Endothelial cell of umbilical vein (primary cell): Measurements from ENCODE around the gene SLC1A3. TPM values are rescaled to one million over a fixed set of nuclear protein-coding genes. Genes with fewer than 3 reads are reported as not detected.

ENCODE experiments used
- BruUV-seq: library from RNA; stranded (reverse); fragments of 400-500 nt; replicated peaks from 2 replicates; lab custom pipeline; 2021; lab: Mats Ljungman, UMichigan
- CTCF ChIA-PET: fragments of 300-600, 350-600 bp; sonication (Branson Sonifier 250); formaldehyde crosslinking; loops from one replicate; lab custom pipeline; 2021; ENCODE audit warnings: antibody characterized with exemption, inconsistent platforms; lab: Charles Lee
- POLR2A ChIA-PET: fragments of 300-600, 350-600 bp; sonication (Branson Sonifier 250); formaldehyde crosslinking; loops from one replicate; lab custom pipeline; 2021; ENCODE audit warnings: antibody characterized with exemption, inconsistent platforms; lab: Charles Lee
- DNase-seq: peaks from one replicate; pipeline ENCODE4 v3.0.0-alpha.2; 2011; ENCODE audit warnings: low read depth, low spot score
- FAIRE-seq: peaks from 2 replicates; lab custom pipeline; 2011; peaks lifted over from hg19 to GRCh38; lab: Jason Lieb, UNC
- H2AFZ ChIP-seq: 2 replicates; pipeline ENCODE4 v1.6.0; 2012; ENCODE audit warnings: low read depth, low read length, control low read depth, inconsistent platforms
- H3K27ac ChIP-seq: 2 replicates; pipeline ENCODE4 v1.5.1; 2011; ENCODE audit warnings: low read depth, mild to moderate bottlenecking, control low read depth, low read length, moderate library complexity; ENCODE audit not compliant: insufficient read depth
- H3K27me3 ChIP-seq, 2 experiments: 2 replicates each; pipeline versions ENCODE4 v1.6.0 to v1.6.1; 2011; ENCODE audit warnings: low read length in 2 of 2, mixed read lengths in 1 of 2; ENCODE audit not compliant: control insufficient read depth in 2 of 2, insufficient read depth in 2 of 2
- H3K36me3 ChIP-seq, 2 experiments: 2 replicates in 1 of 2; 3 replicates in 1 of 2; pipeline ENCODE4 v1.5.1; 2011; ENCODE audit warnings: low read length in 2 of 2, mild to moderate bottlenecking in 1 of 2, moderate library complexity in 1 of 2; ENCODE audit not compliant: control insufficient read depth in 2 of 2, insufficient read depth in 2 of 2; ENCODE audit errors: extremely low read depth in 1 of 2
- H3K4me1 ChIP-seq: 3 replicates; pipeline ENCODE4 v1.5.1; 2011; ENCODE audit warnings: mild to moderate bottlenecking, low read length; ENCODE audit not compliant: control insufficient read depth, insufficient read depth; ENCODE audit errors: extremely low read depth
- H3K4me2 ChIP-seq: 2 replicates; pipeline ENCODE4 v1.6.1; 2011; ENCODE audit warnings: low read length, control low read depth, mixed read lengths; ENCODE audit not compliant: insufficient read depth
- H3K4me3 ChIP-seq, 3 experiments: fragments of 200-600 bp in 1 of 3; sonication (generic), shearing (Covaris generic) in 1 of 3; replicated peaks in 1 of 3; 2 replicates each; pipeline ENCODE4 v1.5.1; 2011 to 2016; ENCODE audit warnings: control low read depth in 3 of 3, low read length in 3 of 3, mild to moderate bottlenecking in 2 of 3, inconsistent platforms in 1 of 3, low read depth in 1 of 3, moderate library complexity in 1 of 3; ENCODE audit not compliant: insufficient read depth in 1 of 3
- H3K79me2 ChIP-seq: 2 replicates; pipeline ENCODE4 v1.6.0; 2012; ENCODE audit warnings: low read length, inconsistent platforms; ENCODE audit not compliant: control insufficient read depth, insufficient read depth
- H3K9ac ChIP-seq: replicated peaks from 2 replicates; pipeline ENCODE3; 2011; ENCODE audit warnings: low read length, control low read depth; ENCODE audit not compliant: insufficient read depth; ENCODE audit errors: extremely low read depth
- H3K9me1 ChIP-seq: replicated peaks from 3 replicates; pipeline ENCODE4 v1.6.0; 2011; ENCODE audit warnings: mild to moderate bottlenecking, low read length; ENCODE audit not compliant: control insufficient read depth, insufficient read depth; ENCODE audit errors: extremely low read depth
- H3K9me3 ChIP-seq: replicated peaks from 2 replicates; pipeline ENCODE4 v1.5.1; 2012; ENCODE audit warnings: low read length, inconsistent platforms; ENCODE audit not compliant: control insufficient read depth, insufficient read depth
- H4K20me1 ChIP-seq: replicated peaks from 2 replicates; pipeline ENCODE3; 2011; ENCODE audit warnings: mild to moderate bottlenecking, low read length; ENCODE audit not compliant: control insufficient read depth, insufficient read depth; ENCODE audit errors: extremely low read depth
- EZH2 ChIP-seq: IDR thresholded peaks from 2 replicates; pipeline ENCODE4 v1.6.1; 2012; ENCODE audit warnings: borderline replicate concordance, low read depth, mild to moderate bottlenecking, moderate library complexity, low read length, inconsistent platforms; ENCODE audit not compliant: severe bottlenecking
- FOS ChIP-seq: IDR thresholded peaks from 2 replicates; pipeline ENCODE4 v1.6.1; 2011; ENCODE audit warnings: mild to moderate bottlenecking, low read length, moderate library complexity, borderline replicate concordance; ENCODE audit not compliant: insufficient read depth
- GATA2 ChIP-seq: IDR thresholded peaks from 2 replicates; pipeline ENCODE4 v1.7.0; 2011; ENCODE audit warnings: low read depth, mild to moderate bottlenecking, moderate library complexity, mixed read lengths, low read length; ENCODE audit not compliant: insufficient read length, insufficient read depth
- JUN ChIP-seq: IDR thresholded peaks from 2 replicates; pipeline ENCODE4 v1.6.1; 2011; ENCODE audit warnings: borderline replicate concordance, low read depth; ENCODE audit not compliant: insufficient read length, insufficient read depth
- MYC ChIP-seq: IDR thresholded peaks from one replicate; pipeline ENCODE4 v1.6.1; 2011; ENCODE audit warnings: mild to moderate bottlenecking, low read depth, low read length
- POLR2A ChIP-seq: IDR thresholded peaks from 2 replicates; pipeline ENCODE4 v1.6.1; 2012; ENCODE audit warnings: low read depth, mild to moderate bottlenecking, control low read depth, low read length
- POLR2AphosphoS5 ChIP-seq: IDR thresholded peaks from 2 replicates; pipeline ENCODE4 v1.6.1; 2012; ENCODE audit warnings: low read depth, mild to moderate bottlenecking, control low read depth, low read length, moderate library complexity; ENCODE audit not compliant: insufficient read depth
- dilution Hi-C: fragments of 300-500 bp; cut with MboI; formaldehyde crosslinking; loops from one replicate; pipeline ENCODE4 v1.15.0; 2019; ENCODE audit warnings: low sequenced_read_pairs; ENCODE audit not compliant: extremely low pct_ligation_motif_present
- intact Hi-C: fragments of 100-400 bp; cut with micrococcal nuclease; formaldehyde crosslinking; loops from one replicate; pipeline ENCODE4 v1.10.0; 2022
- polyA plus RNA-seq, 4 experiments: library from polyadenylated mRNA; depleted of rRNA in 3 of 4; stranded (reverse) in 3 of 4; unstranded in 1 of 4; fragments of >200 nt; gene quantifications; 2 replicates each; pipeline versions ENCODE4 v1.2.1 to v1.2.3, GENCODE V29; 2011 to 2012; ENCODE audit warnings: missing spikeins in 1 of 4
- total RNA-seq: library from RNA; stranded (reverse); gene quantifications from 2 replicates; pipeline ENCODE4 v1.2.3, GENCODE V29; 2021
- TF ChIP-seq, protein P1 (sequence below), 2 donors: IDR thresholded peaks; 1 replicate in 1 of 2; 2 replicates in 1 of 2; pipeline ENCODE4 v1.5.1; 2011; ENCODE audit warnings: low read length in 2 of 2, mild to moderate bottlenecking in 2 of 2, moderate library complexity in 2 of 2, control low read depth in 1 of 2, inconsistent platforms in 1 of 2, low read depth in 1 of 2; ENCODE audit not compliant: insufficient read depth in 1 of 2; ENCODE audit errors: extremely low read depth in 1 of 2
- TF ChIP-seq, protein P2 (sequence below): IDR thresholded peaks from 2 replicates; pipeline ENCODE4 v1.6.1; 2011; ENCODE audit not compliant: insufficient read depth, insufficient read length

The SLC1A3 gene
- total and polyA plus RNA-seq, 2 donors (not counting 3 experiments of a cell fraction or from before 2014, with no cell fraction given) = 0.36 TPM; not detected in 1

DNA sequence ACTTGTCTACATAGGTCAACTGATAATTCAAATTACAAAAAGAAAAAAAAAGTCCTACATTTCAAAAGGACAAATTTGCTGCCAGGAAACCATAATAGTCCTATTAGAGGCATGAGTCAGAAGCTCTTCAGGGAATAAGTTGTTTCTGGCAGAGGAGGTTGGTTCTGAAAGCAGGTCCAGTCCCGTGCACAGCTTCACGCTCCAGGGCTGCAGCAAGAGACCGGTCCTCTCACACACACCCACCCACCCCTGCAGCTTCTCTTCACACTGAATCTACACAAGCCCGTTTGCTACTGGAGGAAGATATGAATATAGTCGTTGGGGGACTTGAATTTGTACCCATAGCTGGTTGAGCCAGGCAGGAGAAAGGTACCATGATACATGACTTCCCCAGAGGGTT lies 36.9 kb upstream of the SLC1A3 start:
- H3K79me2 ChIP-seq = no peaks in the 10 kb centered on the region
- no peak overlapping the region for H2AFZ ChIP-seq
- H3K9me1 ChIP-seq = no peaks in the 10 kb centered on the region
- H3K27me3 ChIP-seq = no peaks in the 10 kb centered on the region
- TF ChIP-seq GATA2 = no peak
- TF ChIP-seq MYC = no peak
- TF ChIP-seq POLR2A = no peak
- TF ChIP-seq, protein P1, sequence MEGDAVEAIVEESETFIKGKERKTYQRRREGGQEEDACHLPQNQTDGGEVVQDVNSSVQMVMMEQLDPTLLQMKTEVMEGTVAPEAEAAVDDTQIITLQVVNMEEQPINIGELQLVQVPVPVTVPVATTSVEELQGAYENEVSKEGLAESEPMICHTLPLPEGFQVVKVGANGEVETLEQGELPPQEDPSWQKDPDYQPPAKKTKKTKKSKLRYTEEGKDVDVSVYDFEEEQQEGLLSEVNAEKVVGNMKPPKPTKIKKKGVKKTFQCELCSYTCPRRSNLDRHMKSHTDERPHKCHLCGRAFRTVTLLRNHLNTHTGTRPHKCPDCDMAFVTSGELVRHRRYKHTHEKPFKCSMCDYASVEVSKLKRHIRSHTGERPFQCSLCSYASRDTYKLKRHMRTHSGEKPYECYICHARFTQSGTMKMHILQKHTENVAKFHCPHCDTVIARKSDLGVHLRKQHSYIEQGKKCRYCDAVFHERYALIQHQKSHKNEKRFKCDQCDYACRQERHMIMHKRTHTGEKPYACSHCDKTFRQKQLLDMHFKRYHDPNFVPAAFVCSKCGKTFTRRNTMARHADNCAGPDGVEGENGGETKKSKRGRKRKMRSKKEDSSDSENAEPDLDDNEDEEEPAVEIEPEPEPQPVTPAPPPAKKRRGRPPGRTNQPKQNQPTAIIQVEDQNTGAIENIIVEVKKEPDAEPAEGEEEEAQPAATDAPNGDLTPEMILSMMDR (IDR thresholded peaks at IDR 0.05; ENCODE audit: extremely low read depth in 1 of 2, insufficient read depth in 1 of 2, low read depth in 1 of 2, low read length in 2 of 2) = no peak
- TF ChIP-seq, protein P2, sequence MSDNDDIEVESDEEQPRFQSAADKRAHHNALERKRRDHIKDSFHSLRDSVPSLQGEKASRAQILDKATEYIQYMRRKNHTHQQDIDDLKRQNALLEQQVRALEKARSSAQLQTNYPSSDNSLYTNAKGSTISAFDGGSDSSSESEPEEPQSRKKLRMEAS = no peak
- no peak for TF ChIP-seq EZH2
- no peak for TF ChIP-seq POLR2AphosphoS5
- TF ChIP-seq JUN = no peak
- TF ChIP-seq FOS = no peak
- no peak overlapping the region for H3K4me2 ChIP-seq
- peaks cover 16% of the 10 kb centered on the region for H3K4me1 ChIP-seq
- H3K27ac ChIP-seq = no peak overlapping the region
- POLR2A ChIA-PET = no interaction called here
- H3K9me3 ChIP-seq = no peaks in the 10 kb centered on the region
- H4K20me1 ChIP-seq = no peaks in the 10 kb centered on the region
- H3K36me3 ChIP-seq = no peaks in the 10 kb centered on the region
- BruUV-seq = no TSS peak
- DNase-seq = no peak
- no peak overlapping the region for H3K4me3 ChIP-seq
- no peak for FAIRE-seq
- CTCF ChIA-PET = no interaction called here
- H3K9ac ChIP-seq = no peak overlapping the region
- dilution Hi-C loops = no loop called here
- intact Hi-C loops = no loop called here
